ENCODE results near the gene GRM7.

DNA sequence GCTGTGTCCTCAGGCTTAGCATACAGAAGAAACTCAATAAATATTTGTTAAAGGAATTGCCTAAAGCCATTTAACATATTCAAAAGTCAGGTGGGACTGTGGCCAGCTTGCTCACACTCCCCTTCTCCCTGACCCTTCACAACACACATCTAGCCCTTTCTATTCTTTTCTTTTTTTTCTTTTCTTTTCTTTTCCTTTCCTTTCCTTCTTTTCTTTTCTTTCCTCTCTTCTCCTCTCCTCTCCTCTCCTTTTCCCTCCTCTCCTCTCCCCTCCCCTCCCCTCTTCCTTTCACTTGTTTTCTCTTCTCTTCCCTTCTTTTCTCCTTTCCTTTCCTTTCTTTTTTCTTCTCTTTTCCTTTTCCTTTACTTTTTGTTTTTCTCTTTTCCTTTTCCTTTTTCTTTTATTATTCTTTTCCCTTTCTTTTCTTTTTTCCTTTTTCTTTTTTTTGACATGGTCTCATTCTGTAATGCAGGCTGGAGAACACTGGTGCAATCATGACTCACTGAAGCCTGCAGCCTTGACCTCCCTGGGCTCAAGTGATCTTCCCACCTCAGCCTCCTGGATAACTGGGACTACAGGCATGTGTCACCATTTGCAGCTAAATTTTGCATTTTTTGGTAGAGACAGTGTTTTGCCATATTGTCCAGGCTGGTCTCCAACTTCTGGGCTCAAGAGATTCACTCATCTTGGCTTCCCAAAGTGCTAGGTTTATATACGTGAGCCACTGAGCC is 377.8 kb downstream of the GRM7 start:
- TF ChIP-seq, protein P1, sequence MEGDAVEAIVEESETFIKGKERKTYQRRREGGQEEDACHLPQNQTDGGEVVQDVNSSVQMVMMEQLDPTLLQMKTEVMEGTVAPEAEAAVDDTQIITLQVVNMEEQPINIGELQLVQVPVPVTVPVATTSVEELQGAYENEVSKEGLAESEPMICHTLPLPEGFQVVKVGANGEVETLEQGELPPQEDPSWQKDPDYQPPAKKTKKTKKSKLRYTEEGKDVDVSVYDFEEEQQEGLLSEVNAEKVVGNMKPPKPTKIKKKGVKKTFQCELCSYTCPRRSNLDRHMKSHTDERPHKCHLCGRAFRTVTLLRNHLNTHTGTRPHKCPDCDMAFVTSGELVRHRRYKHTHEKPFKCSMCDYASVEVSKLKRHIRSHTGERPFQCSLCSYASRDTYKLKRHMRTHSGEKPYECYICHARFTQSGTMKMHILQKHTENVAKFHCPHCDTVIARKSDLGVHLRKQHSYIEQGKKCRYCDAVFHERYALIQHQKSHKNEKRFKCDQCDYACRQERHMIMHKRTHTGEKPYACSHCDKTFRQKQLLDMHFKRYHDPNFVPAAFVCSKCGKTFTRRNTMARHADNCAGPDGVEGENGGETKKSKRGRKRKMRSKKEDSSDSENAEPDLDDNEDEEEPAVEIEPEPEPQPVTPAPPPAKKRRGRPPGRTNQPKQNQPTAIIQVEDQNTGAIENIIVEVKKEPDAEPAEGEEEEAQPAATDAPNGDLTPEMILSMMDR (IDR thresholded peaks at IDR 0.05), result no peak
- TF ChIP-seq EP300 (IDR thresholded peaks at IDR 0.05), result no peak
